HG03378 (cell line): ENCODE measurements around the gene PTCD1.
"Not testable (repeated sequence)": the region's sequence is repeated elsewhere in the genome, so short reads cannot be mapped to it uniquely, and the experiment has no call there.

Source experiments
- ATAC-seq: cut with Tn5 transposase; IDR thresholded peaks from one replicate; pipeline ENCODE4 v1.9.1; 2021; ENCODE audit warnings: mild to moderate bottlenecking, moderate library complexity; ENCODE audit not compliant: unreplicated experiment

The PTCD1 gene

GRCh38 chr7:99452541-99452940 is 13.9 kb upstream of the PTCD1 start:
- ATAC-seq: no peak

DNA sequence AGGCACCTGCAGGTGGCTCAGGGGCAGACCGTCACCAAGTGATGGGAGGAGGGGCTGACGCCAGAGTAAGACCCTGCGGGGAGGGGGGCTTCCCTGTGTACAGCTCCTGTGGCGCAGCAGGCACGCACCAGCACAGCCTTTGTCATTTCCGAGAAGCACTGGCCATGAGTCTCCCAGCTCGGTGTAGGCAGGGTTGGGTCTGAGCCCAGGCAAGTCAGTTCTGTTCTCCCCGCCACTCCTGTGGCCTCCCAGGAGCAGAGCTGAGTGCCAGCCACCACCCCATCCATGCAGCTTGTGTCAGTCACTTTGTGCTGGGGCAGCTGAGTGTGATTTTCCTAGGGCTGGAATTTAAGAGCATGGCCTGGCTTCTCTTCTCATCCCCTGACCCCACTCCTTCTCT is 13.3 kb upstream of the PTCD1 start:
- ATAC-seq: no peak

DNA sequence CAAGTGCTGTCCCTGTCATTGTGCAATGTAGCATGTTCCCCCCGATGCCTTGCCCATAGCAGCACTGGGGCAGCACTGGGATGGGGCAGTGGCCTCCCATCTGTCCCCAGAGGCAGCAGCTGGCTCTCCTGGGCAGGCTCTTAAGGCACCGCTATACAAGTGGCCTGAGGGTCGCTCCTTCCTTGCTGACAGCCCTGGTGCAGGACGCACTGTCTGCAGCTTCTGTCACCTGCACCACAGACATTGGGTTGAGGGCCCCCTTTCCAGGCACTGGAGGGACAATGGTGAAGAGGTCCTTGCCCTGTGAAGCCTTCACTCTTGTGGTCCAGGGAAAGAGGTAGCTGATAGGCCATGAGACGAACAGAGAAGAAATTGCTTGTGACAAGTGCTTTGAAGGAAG is 10.7 kb upstream of the PTCD1 start:
- ATAC-seq: no peak

DNA sequence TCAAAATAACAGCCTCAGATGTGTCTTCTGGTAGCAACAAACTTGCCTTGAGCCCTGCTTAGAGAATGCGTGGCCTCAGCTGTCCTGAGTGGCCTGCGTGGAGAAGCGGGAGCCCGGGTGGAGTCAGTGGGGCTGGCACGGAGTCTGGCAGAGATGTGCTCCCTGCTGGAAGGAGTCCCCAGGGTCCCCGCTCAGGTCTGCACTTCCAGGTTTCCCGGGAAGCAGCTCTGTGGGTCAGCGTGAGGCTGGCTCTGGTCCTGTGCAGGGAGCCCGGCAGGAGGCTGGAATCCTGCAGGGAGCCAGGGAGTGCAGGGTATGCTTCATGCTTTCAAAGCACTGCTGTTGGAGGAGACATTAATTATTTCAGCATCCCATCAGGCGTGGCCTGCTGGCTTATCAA is 10.3 kb upstream of the PTCD1 start:
- ATAC-seq: no peak

DNA sequence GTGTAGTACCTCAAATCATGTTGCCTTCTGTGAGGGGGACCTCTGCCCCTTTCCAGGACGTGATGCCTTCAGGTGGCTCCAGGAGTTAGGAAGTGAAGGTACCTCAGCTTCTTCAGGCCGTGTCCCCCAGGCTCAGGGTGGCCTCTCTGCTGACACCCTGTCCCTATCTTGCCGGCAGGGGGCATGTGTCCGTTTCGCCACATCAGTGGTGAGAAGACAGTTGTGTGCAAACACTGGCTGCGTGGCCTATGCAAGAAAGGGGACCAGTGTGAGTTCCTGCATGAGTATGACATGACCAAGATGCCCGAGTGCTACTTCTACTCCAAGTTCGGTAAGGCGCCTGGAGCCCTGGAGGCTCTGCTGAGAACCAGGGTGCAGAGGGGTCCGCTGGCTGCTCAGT is 9.3 kb upstream of the PTCD1 start:
- no peak for ATAC-seq

- no peak for ATAC-seq
Observed at GRCh38 chr7:99446096-99446495, 7.5 kb upstream of the PTCD1 start.

DNA sequence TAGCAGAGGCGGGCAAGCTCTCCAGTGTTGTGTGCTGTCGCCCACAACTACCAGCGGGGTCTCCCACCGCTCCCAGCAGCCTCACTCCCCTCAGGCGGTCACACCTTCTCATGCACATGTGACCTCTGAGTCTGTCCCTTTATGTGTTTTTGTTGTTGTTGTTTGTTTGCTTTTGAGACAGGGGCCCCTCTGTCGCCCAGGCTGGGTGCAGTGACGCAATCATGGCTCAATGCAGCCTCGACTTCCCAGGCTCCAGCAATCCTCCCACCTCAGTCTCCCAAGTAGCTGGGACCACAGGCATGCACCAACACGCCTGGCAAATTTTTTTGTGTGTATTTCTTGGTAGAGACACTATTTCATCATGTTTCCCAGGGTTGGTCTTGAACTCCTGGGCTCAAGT is 1.6 kb upstream of the PTCD1 start:
- no peak for ATAC-seq

DNA sequence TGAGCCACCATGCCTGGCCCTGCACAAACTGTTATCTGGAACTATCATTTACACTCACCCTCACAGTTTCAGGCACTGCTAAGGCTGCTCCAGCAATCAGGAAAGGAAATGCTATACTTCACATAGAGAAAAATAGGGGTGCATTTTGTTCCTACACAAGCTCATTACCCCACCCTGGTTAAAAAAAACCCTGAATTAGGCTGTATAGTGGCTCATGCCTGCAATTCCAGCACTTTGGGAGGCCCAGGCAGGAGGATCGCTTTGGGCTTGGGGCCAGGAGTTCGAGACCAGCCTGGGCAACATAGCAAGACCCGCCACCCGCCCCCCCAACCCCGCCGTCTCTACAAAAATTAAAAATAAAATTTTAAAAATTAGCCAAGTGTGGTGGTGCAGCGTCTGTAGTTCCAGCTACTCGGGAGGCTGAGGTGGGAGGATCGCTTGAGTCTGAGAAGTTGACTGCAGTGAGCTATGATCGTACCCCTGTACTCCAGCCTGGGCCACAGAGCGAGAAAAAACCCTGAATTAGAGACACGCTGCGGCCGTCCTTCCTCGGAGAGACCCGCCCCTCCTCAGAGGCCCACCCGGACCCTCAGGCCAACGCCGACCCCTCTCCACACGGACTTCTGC is 539 bp downstream of the PTCD1 start:
- ATAC-seq: no peak

- no peak for ATAC-seq
Observed at GRCh38 chr7:99433158-99433557, 5.4 kb downstream of the PTCD1 start.

DNA sequence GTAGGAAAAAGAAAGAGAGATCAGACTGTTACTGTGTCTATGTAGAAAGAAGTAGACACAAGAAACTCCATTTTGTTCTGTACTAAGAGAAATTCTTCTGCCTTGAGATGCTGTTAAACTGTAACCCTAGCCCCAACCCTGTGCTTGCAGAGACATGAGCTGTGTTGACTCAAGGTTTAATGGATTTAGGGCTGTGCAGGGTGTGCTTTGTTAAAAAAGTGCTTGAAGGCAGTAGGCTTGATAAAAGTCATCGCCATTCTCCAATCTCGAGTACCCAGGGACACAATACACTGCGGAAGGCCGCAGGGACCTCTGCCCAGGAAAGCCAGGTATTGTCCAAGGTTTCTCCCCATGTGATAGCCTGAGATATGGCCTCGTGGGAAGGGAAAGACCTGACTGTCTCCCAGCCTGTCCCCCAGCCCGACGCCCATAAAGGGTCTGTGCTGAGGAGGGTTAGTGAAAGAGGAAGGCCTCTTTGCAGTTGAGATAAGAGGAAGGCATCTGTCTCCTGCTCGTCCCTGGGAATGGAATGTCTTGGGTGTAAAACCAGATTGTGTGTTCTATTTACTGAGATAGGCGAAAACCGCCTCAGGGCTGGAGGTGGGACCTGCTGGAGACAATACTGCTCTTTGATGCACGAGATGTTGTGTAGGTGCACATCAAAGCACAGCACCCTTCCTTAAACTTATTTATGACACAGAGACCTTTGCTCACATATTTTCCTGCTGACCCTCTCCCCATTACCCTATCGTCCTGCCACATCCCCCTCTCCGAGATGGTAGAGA is 6.7 kb downstream of the PTCD1 start:
- ATAC-seq: not testable (repeated sequence)

DNA sequence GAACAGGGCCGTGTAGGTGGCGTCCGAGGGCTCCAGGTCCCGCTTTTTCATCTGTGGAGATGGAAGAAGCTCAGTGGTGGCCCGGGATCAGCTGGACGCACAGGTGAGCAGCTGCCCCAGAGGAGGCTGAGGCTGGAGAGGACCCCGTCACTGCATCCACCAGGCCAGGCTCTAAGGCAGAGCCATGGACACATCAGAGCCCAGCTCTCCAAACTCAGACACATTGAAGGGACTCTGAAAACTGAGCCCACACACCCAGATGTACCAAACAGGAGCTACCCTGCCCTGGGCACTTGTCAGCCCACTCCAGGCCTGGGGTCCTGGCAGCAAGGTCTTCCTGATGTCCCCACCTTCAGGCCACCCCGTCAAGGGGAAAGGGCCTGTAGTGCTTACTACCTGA is 8.8 kb downstream of the PTCD1 start:
- no peak for ATAC-seq

DNA sequence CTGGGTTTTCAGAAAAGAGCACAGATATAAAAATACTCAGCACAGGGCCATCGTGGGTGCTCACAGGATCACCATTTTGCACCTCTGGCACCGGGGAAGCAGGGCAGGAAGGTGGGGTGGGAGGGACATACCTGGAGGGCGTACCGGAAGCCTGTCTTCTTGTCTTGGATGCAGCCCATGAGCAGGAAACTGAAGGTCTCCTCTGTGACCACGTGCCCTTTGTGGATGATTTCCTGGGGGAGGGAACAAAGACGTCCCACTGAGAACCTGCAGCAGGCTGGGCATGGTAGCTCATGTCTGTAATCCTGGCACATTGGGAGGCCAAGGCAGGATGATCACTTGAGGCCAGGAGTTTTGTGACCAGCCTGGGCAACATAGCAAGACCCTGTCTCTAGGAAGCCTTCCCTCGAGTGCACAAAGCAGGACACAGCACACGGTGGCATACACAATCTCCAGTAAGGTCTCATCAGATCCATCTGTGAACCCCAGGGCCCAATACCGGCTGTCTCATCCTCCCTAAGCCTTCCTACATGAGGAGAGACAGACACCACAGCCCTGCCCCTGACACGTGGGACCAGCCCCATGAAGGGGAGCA is 9.5 kb downstream of the PTCD1 start:
- ATAC-seq: no peak

GRCh38 chr7:99424932-99425730 is 13.5 kb downstream of the PTCD1 start:
- no peak for ATAC-seq

DNA sequence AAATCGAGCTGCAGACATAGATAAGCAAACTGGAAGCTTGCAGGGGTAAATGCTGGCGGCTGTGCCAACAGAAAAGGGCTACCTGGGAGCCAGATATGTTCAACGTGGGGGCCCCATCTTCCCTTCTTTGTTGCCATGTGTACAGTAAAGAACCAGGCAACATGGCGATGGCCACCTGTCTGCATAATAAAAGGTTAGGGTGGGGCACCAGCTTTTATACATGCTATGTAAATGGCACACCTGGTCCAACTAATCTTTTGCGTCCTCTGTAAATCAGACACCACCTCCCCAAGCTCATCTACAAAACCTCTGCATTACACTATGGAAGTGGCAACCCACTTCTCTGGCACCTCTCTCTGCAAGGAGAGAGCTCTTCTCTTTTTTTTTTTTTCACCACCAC is 16.0 kb downstream of the PTCD1 start:
- no peak for ATAC-seq

- no peak for ATAC-seq
Observed at GRCh38 chr7:99422186-99422585, 16.4 kb downstream of the PTCD1 start.

- ATAC-seq: no peak
Observed at GRCh38 chr7:99420986-99421385, 17.6 kb downstream of the PTCD1 start.

GRCh38 chr7:99420213-99420612 is 18.4 kb downstream of the PTCD1 start:
- no peak for ATAC-seq

DNA sequence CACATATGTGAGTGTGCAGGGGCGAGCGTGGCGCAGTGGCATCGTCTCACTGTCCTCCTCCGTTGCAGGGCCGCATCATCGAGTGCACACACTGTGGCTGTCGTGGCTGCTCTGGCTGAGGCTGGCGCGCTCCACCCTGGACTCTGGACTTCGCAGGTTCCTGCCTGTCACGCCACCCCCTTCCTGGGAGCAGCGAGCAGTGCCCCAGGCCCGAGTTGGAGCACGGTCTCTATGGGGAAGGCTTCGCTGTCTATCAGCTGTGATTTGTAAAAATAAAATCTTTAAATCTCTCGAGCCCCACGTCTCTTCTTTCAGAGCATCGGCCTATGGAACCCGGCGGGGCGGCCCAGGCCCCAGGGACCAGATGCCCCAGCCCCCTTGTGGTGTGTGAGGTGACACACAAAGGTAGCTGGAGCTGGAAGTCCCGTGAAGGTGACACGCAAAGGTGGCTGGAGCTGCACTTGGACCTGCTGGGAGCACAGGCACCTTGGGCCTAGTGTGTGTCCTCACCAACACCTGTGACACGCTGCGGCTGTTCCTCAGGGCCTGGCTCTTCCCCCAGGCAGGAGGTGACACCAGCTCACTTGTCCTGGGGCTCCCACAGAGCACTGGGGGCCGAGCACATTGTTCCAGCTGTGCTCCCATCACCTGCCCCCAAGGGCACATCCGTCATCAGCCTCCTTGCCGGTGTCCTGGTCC is 19.1 kb downstream of the PTCD1 start:
- no peak for ATAC-seq

- no peak for ATAC-seq
Observed at GRCh38 chr7:99418260-99418659, 20.3 kb downstream of the PTCD1 start.

DNA sequence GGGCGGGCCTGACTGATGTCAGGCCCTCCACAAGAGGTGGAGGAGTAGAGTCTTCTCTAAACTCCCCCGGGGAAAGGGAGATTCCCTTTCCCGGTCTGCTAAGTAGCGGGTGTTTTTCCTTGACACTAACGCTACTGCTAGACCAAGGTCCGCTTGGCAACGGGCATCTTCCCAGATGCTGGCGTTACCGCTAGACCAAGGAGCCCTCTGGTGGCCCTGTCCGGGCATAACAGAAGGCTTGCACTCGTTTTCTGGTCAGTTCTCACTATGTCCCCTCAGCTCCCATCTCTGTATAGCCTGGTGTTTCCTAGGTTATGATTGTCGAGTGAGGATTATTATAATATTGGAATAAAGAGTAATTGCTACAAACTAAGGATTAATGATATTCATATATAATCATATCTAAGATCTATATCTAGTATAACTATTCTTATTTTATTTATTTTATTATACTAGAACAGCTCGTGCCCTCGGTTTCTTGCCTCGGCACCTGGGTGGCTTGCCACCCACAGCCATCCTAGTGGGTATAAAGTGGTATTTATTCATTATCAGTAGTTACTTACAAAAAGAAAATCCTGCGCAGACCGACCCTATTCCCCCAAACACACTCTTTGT is 23.0 kb downstream of the PTCD1 start:
- ATAC-seq: not testable (repeated sequence)
